OCI-LY1 (cell line): ENCODE results near the gene ANTXRL.
"Not testable (repeated sequence)": the region's sequence is repeated elsewhere in the genome, so short reads cannot be mapped to it uniquely, and the experiment has no call there.

Experiments
- H2AFZ ChIP-seq: fragments of 200-600 bp; sonication (generic), shearing (Covaris generic); 2 replicates; pipeline ENCODE4 v1.6.0; 2014; ENCODE audit warnings: antibody characterized with exemption, mild to moderate bottlenecking, low read length
- H3F3A ChIP-seq: fragments of 200-600 bp; sonication (generic), shearing (Covaris generic); 2 replicates; pipeline ENCODE4 v1.6.0; 2014; ENCODE audit warnings: mild to moderate bottlenecking, antibody characterized with exemption, low read length, moderate library complexity; ENCODE audit not compliant: insufficient read depth
- H3K27ac ChIP-seq: fragments of 200-600 bp; sonication (generic); 2 replicates; pipeline ENCODE4 v1.5.1; 2014; ENCODE audit warnings: low read length, mixed run types, mild to moderate bottlenecking, low read depth; ENCODE audit not compliant: poor library complexity, severe bottlenecking
- H3K27me3 ChIP-seq: fragments of 200-600 bp; sonication (generic); 2 replicates; pipeline ENCODE4 v1.6.0; 2014; ENCODE audit warnings: antibody characterized with exemption, mild to moderate bottlenecking, low read length, moderate library complexity; ENCODE audit not compliant: insufficient read depth
- H3K36me3 ChIP-seq: fragments of 200-600 bp; sonication (generic); 2 replicates; pipeline ENCODE4 v1.6.1; 2014; ENCODE audit warnings: mild to moderate bottlenecking, antibody characterized with exemption, low read length, moderate library complexity, mixed read lengths; ENCODE audit not compliant: insufficient read depth
- H3K4me1 ChIP-seq: fragments of 200-600 bp; sonication (generic); 2 replicates; pipeline ENCODE4 v1.5.1; 2014; ENCODE audit warnings: mild to moderate bottlenecking, low read length, moderate library complexity; ENCODE audit not compliant: insufficient read depth, severe bottlenecking
- H3K4me2 ChIP-seq: fragments of 200-600 bp; sonication (generic), shearing (Covaris generic); 2 replicates; pipeline ENCODE4 v1.6.1; 2014; ENCODE audit warnings: low read length
- H3K4me3 ChIP-seq: fragments of 200-600 bp; sonication (generic); 2 replicates; pipeline ENCODE4 v1.5.1; 2014; ENCODE audit warnings: low read length, low read depth, mild to moderate bottlenecking, mixed read lengths; ENCODE audit not compliant: poor library complexity, severe bottlenecking
- H3K79me2 ChIP-seq: fragments of 200-600 bp; shearing (Covaris generic); 2 replicates; pipeline ENCODE4 v1.6.1; 2016; ENCODE audit warnings: mixed run types, low read length, mixed read lengths; ENCODE audit not compliant: insufficient read depth
- H3K9ac ChIP-seq: fragments of 200-600 bp; sonication (generic), shearing (Covaris generic); 2 replicates; pipeline ENCODE4 v1.6.1; 2014; ENCODE audit warnings: mild to moderate bottlenecking, low read length, mixed read lengths
- H3K9me2 ChIP-seq: fragments of 200-600 bp; sonication (generic), shearing (Covaris generic); 2 replicates; pipeline ENCODE4 v1.6.1; 2014; ENCODE audit warnings: low read depth, mild to moderate bottlenecking, low read length, mixed read lengths
- H3K9me3 ChIP-seq: fragments of 200-600 bp; shearing (Covaris generic); 2 replicates; pipeline ENCODE4 v1.6.1; 2014; ENCODE audit warnings: low read length, mixed read lengths
- H4K20me1 ChIP-seq: fragments of 200-600 bp; sonication (generic), shearing (Covaris generic); 2 replicates; pipeline ENCODE4 v1.6.0; 2016; ENCODE audit warnings: mild to moderate bottlenecking, low read length; ENCODE audit not compliant: insufficient read depth
- EZH2 ChIP-seq: fragments of 200-600 bp; sonication (generic), shearing (Covaris generic); IDR thresholded peaks from 2 replicates; pipeline ENCODE4 v1.8.0; 2017; ENCODE audit warnings: borderline replicate concordance, mixed run types, mild to moderate bottlenecking, antibody characterized with exemption, low read length, moderate library complexity, mixed read lengths
- TF ChIP-seq, protein P1 (sequence below): fragments of 200-600 bp; sonication (generic), shearing (Covaris generic); IDR thresholded peaks from 2 replicates; pipeline ENCODE4 v1.5.1; 2017; ENCODE audit warnings: mild to moderate bottlenecking, antibody characterized with exemption, low read length, moderate library complexity, mixed read lengths

The ANTXRL gene

DNA sequence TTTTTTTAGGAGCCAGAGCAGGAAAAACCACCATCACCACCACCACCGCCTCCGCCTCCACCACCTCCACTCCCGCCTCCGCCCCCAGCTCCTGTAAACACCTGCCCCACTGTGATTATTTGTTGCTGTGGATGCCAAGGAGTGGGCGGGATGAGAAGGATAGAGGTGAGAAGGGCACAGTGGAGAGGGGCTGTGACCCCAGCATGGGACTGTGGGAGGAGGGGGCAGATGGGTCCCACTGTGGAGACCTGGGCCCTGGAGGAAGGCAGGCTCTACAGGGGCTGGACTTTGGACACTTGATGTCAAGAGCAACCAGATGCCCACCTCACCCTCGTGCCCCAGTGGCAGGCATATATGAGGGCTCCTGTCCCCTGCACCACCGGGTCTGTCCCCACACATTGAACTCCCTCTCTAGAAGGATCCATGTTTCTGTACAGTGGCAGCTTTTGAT is 24.7 kb downstream of the ANTXRL start:
- no peaks in the 10 kb centered on the region for H3K9me3 ChIP-seq
- H3F3A ChIP-seq = no peaks in the 10 kb centered on the region
- H3K27me3 ChIP-seq = peaks cover 15% of the 10 kb centered on the region; the same call in 1 of the 2 replicates
- no peak overlapping the region for H3K4me3 ChIP-seq
- H4K20me1 ChIP-seq = no peaks in the 10 kb centered on the region
- no peak overlapping the region for H3K9ac ChIP-seq
- no peaks in the 10 kb centered on the region for H3K9me2 ChIP-seq
- TF ChIP-seq EZH2 = no peak
- TF ChIP-seq, protein P1, sequence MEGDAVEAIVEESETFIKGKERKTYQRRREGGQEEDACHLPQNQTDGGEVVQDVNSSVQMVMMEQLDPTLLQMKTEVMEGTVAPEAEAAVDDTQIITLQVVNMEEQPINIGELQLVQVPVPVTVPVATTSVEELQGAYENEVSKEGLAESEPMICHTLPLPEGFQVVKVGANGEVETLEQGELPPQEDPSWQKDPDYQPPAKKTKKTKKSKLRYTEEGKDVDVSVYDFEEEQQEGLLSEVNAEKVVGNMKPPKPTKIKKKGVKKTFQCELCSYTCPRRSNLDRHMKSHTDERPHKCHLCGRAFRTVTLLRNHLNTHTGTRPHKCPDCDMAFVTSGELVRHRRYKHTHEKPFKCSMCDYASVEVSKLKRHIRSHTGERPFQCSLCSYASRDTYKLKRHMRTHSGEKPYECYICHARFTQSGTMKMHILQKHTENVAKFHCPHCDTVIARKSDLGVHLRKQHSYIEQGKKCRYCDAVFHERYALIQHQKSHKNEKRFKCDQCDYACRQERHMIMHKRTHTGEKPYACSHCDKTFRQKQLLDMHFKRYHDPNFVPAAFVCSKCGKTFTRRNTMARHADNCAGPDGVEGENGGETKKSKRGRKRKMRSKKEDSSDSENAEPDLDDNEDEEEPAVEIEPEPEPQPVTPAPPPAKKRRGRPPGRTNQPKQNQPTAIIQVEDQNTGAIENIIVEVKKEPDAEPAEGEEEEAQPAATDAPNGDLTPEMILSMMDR = no peak
- H3K79me2 ChIP-seq = no peaks in the 10 kb centered on the region
- no peak overlapping the region for H2AFZ ChIP-seq
- H3K27ac ChIP-seq = no peak overlapping the region
- H3K4me1 ChIP-seq = no peaks in the 10 kb centered on the region
- no peak overlapping the region for H3K4me2 ChIP-seq
- H3K36me3 ChIP-seq = no peaks in the 10 kb centered on the region

DNA sequence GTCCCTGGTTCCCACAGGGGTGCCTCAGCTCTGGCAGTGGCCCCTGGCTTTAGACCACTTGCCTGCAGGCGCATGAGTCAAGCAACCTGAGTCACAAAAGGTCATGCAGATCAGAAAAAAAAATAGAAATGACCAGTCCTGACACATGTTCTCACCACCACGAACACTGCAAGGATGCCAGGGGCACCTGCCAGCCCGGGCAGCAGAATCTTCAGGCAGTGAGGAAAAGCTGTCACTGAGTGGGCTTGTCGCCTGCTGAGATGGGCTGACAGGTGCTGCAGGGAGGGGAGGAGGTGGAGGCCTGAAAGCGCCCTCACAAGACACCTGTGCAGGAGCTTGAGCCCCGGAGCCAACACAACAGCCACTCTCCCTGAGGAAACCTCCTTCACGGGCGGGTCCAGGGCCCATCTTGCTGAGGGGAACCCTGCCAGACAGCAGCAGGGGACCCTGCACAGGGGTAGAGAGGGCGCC is 25.2 kb downstream of the ANTXRL start:
- H2AFZ ChIP-seq = not testable (repeated sequence)

DNA sequence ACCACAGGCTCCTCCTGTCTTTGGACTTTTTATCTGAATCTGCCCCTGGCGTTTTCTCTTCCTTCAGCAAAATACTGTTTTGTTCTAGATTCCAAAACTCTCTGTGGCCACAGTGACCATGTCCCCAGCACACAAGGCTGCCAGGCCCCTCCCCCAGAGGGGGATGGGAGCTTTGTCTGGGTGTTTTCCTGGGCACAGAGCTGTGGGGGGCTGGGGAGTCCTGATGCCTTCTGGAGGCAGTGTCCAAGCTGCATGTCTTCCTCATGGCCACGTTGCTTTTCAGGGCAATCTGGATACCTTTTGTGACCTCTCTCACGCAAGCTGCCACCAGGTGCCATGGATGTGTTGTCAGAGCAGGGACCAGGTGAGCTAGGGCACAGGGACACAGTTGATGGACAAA is 26.2 kb downstream of the ANTXRL start:
- Histone ChIP-seq H3K27ac (no peak overlapping the region), H3K79me2 (no peaks in the 10 kb centered on the region), H3K4me2 (no peak overlapping the region), H3K9me2 (no peaks in the 10 kb centered on the region), H3K9ac (no peak overlapping the region), H3F3A (no peaks in the 10 kb centered on the region), H3K27me3 (peaks cover 15% of the 10 kb centered on the region; the same call in 1 of the 2 replicates), H3K4me3 (no peak overlapping the region), H4K20me1 (no peaks in the 10 kb centered on the region), H3K9me3 (no peaks in the 10 kb centered on the region), H3K36me3 (no peaks in the 10 kb centered on the region), H2AFZ (no peak overlapping the region), H3K4me1 (no peaks in the 10 kb centered on the region)
- no peak for TF ChIP-seq EZH2
- TF ChIP-seq, protein P1 = no peak

More for the DNA sequence above, 25.2 kb downstream of the ANTXRL start:
- not testable (repeated sequence) for H3K9ac ChIP-seq, H4K20me1 ChIP-seq, H3K9me3 ChIP-seq, H3K27ac ChIP-seq, H3K36me3 ChIP-seq, H3K4me3 ChIP-seq, H3K79me2 ChIP-seq, H3F3A ChIP-seq, H3K4me2 ChIP-seq, H3K9me2 ChIP-seq, H3K4me1 ChIP-seq
- peaks cover 15% of the 10 kb centered on the region; the same call in 1 of the 2 replicates for H3K27me3 ChIP-seq

DNA sequence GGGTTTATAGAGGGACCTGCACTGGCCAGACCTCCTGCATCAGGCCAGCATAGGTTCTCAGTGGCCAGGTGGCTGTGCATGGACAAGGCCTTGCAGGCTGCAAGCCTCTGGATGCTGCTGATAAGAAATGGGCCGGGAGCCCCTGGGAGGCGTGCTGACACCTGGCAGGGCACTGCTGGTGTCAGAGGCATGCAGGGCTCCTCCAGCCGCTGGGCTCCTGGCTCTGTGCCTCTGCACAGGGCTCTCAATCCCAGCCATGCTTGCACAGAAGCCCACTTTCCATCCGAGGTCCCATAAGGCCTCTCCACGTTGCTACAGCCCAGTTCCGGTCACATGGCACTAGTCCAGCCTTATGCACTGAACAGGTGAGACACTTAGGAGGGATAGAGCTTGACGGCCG is 27.3 kb downstream of the ANTXRL start:
- Histone ChIP-seq H3K36me3 (no peaks in the 10 kb centered on the region), H3K27ac (no peak overlapping the region), H3F3A (no peaks in the 10 kb centered on the region), H3K4me2 (no peak overlapping the region), H3K9ac (no peak overlapping the region), H4K20me1 (no peaks in the 10 kb centered on the region), H3K27me3 (peaks cover 15% of the 10 kb centered on the region; the same call in 1 of the 2 replicates), H2AFZ (no peak overlapping the region), H3K4me1 (no peaks in the 10 kb centered on the region), H3K9me2 (no peaks in the 10 kb centered on the region), H3K9me3 (no peaks in the 10 kb centered on the region), H3K79me2 (no peaks in the 10 kb centered on the region), H3K4me3 (no peak overlapping the region)
- TF ChIP-seq, protein P1 = no peak
- no peak for TF ChIP-seq EZH2

DNA sequence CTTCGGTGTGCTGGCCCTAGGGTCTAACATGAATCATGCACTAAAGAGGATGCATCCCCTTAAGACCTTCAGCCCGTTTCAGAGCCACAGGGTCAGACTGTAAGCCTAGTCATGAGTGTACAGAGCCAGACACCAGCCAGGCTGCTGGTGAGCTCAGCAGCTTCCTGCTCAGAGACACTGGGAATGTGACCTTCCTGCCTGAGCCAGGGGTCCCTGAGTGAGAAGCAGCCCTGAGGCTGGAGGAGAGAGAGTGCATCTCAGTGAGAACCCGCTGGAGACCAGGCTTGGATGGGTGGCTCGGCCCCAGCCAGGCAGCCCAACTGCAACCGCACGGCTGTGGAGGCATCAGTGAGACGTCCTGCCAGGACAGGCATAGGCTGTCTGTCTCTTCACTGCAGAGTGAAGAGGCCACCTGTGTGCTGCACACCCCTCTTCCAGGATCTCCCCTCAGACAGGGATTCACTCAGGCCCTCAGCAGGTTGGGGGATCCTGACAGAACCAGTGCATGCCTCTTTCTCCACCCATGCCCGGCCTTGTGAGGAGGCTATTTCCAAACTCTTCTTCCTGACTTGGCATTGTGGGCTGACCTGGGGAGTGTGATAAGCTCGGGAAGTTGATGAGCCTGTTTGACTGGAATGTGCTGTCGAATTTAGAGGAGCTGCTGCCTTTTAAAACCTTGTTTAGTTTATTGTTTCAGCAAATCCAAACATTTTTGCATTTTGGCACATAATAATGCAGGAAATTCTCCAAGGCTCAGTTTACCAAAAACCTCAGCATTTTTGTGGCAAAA is 28.5 kb downstream of the ANTXRL start:
- not testable (repeated sequence) for H3K4me1 ChIP-seq, H4K20me1 ChIP-seq, H3K79me2 ChIP-seq, H3K9ac ChIP-seq, H3K4me2 ChIP-seq, H3F3A ChIP-seq, H2AFZ ChIP-seq, H3K4me3 ChIP-seq, H3K9me3 ChIP-seq, H3K27ac ChIP-seq, H3K36me3 ChIP-seq, H3K9me2 ChIP-seq
- peaks cover 19% of the 10 kb centered on the region for H3K27me3 ChIP-seq
